NCI-H1105 (cell line): Measurements from ENCODE around the gene NKX3-2.

Experiments used
- DNase-seq: peaks from one replicate; lab custom pipeline; 2025; lab: John Stamatoyannopoulos, UW

NKX3-2 gene

GRCh38 chr4:13498469-13498868, 45.8 kb downstream of the NKX3-2 start:
- no peak for DNase-seq

DNA sequence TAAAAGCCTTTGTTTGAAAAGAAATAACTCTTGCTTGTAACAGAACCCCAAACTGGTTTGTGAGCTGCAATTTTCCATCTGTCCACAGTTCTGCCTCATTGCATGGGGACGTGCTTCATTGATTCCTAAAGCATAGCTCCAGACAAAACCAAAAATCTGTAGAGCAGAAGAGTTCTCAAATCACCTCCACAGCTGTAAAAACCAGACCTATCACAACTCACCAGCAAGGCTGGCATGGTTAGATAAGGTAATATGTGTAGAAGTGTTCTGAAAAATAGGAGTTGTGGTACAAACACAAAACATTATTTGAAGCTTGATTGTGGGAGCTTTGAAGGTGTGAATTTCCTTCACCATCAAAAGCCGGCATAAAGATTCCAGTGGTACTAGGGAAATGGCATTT, 47.7 kb downstream of the NKX3-2 start:
- no peak for DNase-seq

DNA sequence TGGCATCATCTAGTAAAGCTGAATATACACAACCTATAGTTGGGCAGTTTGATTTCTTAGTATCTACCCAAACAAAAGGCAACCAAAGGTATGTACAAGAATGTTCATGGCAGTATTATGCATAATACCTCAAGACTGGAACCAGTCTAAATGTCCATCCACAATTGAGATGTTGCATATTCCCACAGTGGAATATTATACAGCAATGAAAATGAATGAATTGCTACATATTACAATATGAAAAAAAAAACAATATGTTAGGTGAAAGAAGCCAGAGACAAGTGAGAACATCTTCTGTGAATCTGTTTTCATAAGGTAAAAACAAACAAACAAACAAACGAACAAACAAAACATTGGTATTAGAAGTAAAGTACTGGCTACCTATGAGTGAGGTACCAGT, 48.6 kb downstream of the NKX3-2 start:
- DNase-seq: no peak

DNA sequence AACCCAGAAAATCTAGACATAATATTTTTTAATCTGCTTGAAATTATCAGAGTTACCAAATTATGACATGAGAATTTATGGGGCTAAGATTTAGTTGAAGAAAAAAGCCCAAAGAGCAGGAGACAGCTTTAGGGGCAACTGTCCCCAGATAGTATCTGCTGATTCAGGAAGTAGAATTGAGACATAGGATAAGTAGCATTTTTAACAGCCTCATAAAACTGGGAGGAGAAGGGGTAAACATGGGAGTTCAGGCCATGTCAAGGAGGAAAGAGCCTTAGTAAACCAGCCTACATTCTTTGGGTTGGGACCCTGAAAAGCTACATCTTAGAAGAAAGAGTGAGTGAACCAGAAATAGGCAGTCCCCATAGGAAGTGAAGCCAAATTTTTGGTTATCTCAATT, 50.5 kb downstream of the NKX3-2 start:
- DNase-seq: no peak

DNA sequence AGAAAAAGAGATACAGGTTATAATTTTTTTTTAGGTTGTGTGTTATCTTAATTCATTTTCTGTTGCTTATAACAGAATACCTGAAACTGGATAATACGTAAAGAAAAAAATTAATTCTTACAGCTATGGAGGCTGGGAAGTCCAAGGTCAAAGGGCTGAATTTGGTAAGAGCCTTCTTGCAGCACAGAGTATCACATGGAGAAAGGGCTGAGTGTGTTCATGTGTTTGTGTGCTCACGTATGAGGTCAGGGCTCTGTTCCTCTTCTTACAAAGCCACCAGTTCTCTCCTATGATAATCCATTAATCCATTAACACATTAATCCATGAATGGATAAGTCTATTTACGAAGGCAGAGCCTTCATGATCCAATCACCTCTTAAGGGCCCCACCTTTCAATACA, 51.6 kb downstream of the NKX3-2 start:
- DNase-seq: no peak
